Measurements from ENCODE around the gene MID2.

The MID2 gene

GRCh38 chrX:107968623-107969022 is 143.0 kb downstream of the MID2 start:
- no peak for DNase-seq

- DNase-seq, result no peak
These were observed 144.4 kb downstream of the MID2 start for GRCh38 chrX:107970073-107970472.

GRCh38 chrX:107971636-107972035 is 146.0 kb downstream of the MID2 start:
- no peak for DNase-seq
